ENCODE results near the gene SMIM36.

SMIM36 gene

GRCh38 chr17:55510986-55511721 lies at the start of gene SMIM36:
SMIM36 (minus strand) TSS chr17:55511452.
- H3K36me3 ChIP-seq (ENCODE audit: control insufficient read depth in 1 of 2, insufficient read depth in 2 of 2, low read length in 2 of 2) = no peaks in the 10 kb centered on the region
- H3K27ac ChIP-seq (ENCODE audit: low read length) = no peak within 1 kb of the TSS
- H3K9me3 ChIP-seq (ENCODE audit: control insufficient read depth in 1 of 2, low read length in 2 of 2) = no peaks in the 10 kb centered on the region
- no peaks in the 10 kb centered on the region for H3K27me3 ChIP-seq (ENCODE audit: low read depth, low read length)
- no peaks in the 10 kb centered on the region for H3K4me1 ChIP-seq (ENCODE audit: control insufficient read depth in 1 of 2, insufficient read depth in 2 of 2, low read length in 2 of 2)
- no peak within 1 kb of the TSS for H3K4me3 ChIP-seq (ENCODE audit: low read depth in 1 of 2, low read length in 2 of 2)

- H3K9me3 ChIP-seq (ENCODE audit: control insufficient read depth in 1 of 2, low read length in 2 of 2) = no peaks in the 10 kb centered on the region
- H3K36me3 ChIP-seq (ENCODE audit: control insufficient read depth in 1 of 2, insufficient read depth in 2 of 2, low read length in 2 of 2) = no peaks in the 10 kb centered on the region
- H3K4me3 ChIP-seq (ENCODE audit: low read depth in 1 of 2, low read length in 2 of 2) = no peak overlapping the region
- no peaks in the 10 kb centered on the region for H3K4me1 ChIP-seq (ENCODE audit: control insufficient read depth in 1 of 2, insufficient read depth in 2 of 2, low read length in 2 of 2)
- no peak overlapping the region for H3K27ac ChIP-seq (ENCODE audit: low read length)
- no peaks in the 10 kb centered on the region for H3K27me3 ChIP-seq (ENCODE audit: low read depth, low read length)
These were observed 44.5 kb upstream of the SMIM36 start for GRCh38 chr17:55555772-55556171.

- H3K27ac ChIP-seq (ENCODE audit: low read length) = no peak overlapping the region
- H3K9me3 ChIP-seq (ENCODE audit: control insufficient read depth in 1 of 2, low read length in 2 of 2) = no peaks in the 10 kb centered on the region
- no peaks in the 10 kb centered on the region for H3K36me3 ChIP-seq (ENCODE audit: control insufficient read depth in 1 of 2, insufficient read depth in 2 of 2, low read length in 2 of 2)
- no peaks in the 10 kb centered on the region for H3K27me3 ChIP-seq (ENCODE audit: low read depth, low read length)
- H3K4me3 ChIP-seq (ENCODE audit: low read depth in 1 of 2, low read length in 2 of 2) = no peak overlapping the region
- H3K4me1 ChIP-seq (ENCODE audit: control insufficient read depth in 1 of 2, insufficient read depth in 2 of 2, low read length in 2 of 2) = no peaks in the 10 kb centered on the region
These were observed 37.9 kb upstream of the SMIM36 start for GRCh38 chr17:55549140-55549539.

- H3K27me3 ChIP-seq (ENCODE audit: low read depth, low read length) = no peaks in the 10 kb centered on the region
- no peaks in the 10 kb centered on the region for H3K36me3 ChIP-seq (ENCODE audit: control insufficient read depth in 1 of 2, insufficient read depth in 2 of 2, low read length in 2 of 2)
- no peaks in the 10 kb centered on the region for H3K9me3 ChIP-seq (ENCODE audit: control insufficient read depth in 1 of 2, low read length in 2 of 2)
- no peaks in the 10 kb centered on the region for H3K4me1 ChIP-seq (ENCODE audit: control insufficient read depth in 1 of 2, insufficient read depth in 2 of 2, low read length in 2 of 2)
- H3K27ac ChIP-seq (ENCODE audit: low read length) = no peak overlapping the region
- H3K4me3 ChIP-seq (ENCODE audit: low read depth in 1 of 2, low read length in 2 of 2) = no peak overlapping the region
These were observed 35.9 kb upstream of the SMIM36 start for GRCh38 chr17:55546991-55547664.

GRCh38 chr17:55546481-55546880 lies 35.2 kb upstream of the SMIM36 start:
- Histone ChIP-seq H3K27me3 (ENCODE audit: low read depth, low read length) (no peaks in the 10 kb centered on the region), H3K4me1 (ENCODE audit: control insufficient read depth in 1 of 2, insufficient read depth in 2 of 2, low read length in 2 of 2) (no peaks in the 10 kb centered on the region), H3K9me3 (ENCODE audit: control insufficient read depth in 1 of 2, low read length in 2 of 2) (no peaks in the 10 kb centered on the region), H3K4me3 (ENCODE audit: low read depth in 1 of 2, low read length in 2 of 2) (no peak overlapping the region), H3K27ac (ENCODE audit: low read length) (no peak overlapping the region), H3K36me3 (ENCODE audit: control insufficient read depth in 1 of 2, insufficient read depth in 2 of 2, low read length in 2 of 2) (no peaks in the 10 kb centered on the region)

- no peak overlapping the region for H3K4me3 ChIP-seq (ENCODE audit: low read depth in 1 of 2, low read length in 2 of 2)
- H3K4me1 ChIP-seq (ENCODE audit: control insufficient read depth in 1 of 2, insufficient read depth in 2 of 2, low read length in 2 of 2) = no peaks in the 10 kb centered on the region
- H3K9me3 ChIP-seq (ENCODE audit: control insufficient read depth in 1 of 2, low read length in 2 of 2) = no peaks in the 10 kb centered on the region
- H3K27me3 ChIP-seq (ENCODE audit: low read depth, low read length) = no peaks in the 10 kb centered on the region
- no peaks in the 10 kb centered on the region for H3K36me3 ChIP-seq (ENCODE audit: control insufficient read depth in 1 of 2, insufficient read depth in 2 of 2, low read length in 2 of 2)
- H3K27ac ChIP-seq (ENCODE audit: low read length) = no peak overlapping the region
These were observed 34.6 kb upstream of the SMIM36 start for GRCh38 chr17:55545806-55546205.

- Histone ChIP-seq H3K27ac (ENCODE audit: low read length) (no peak overlapping the region), H3K27me3 (ENCODE audit: low read depth, low read length) (no peaks in the 10 kb centered on the region), H3K36me3 (ENCODE audit: control insufficient read depth in 1 of 2, insufficient read depth in 2 of 2, low read length in 2 of 2) (no peaks in the 10 kb centered on the region), H3K4me3 (ENCODE audit: low read depth in 1 of 2, low read length in 2 of 2) (no peak overlapping the region), H3K4me1 (ENCODE audit: control insufficient read depth in 1 of 2, insufficient read depth in 2 of 2, low read length in 2 of 2) (no peaks in the 10 kb centered on the region), H3K9me3 (ENCODE audit: control insufficient read depth in 1 of 2, low read length in 2 of 2) (no peaks in the 10 kb centered on the region)
These were observed 32.5 kb upstream of the SMIM36 start for GRCh38 chr17:55543709-55544108.

- Histone ChIP-seq H3K4me1 (ENCODE audit: control insufficient read depth in 1 of 2, insufficient read depth in 2 of 2, low read length in 2 of 2) (no peaks in the 10 kb centered on the region), H3K4me3 (ENCODE audit: low read depth in 1 of 2, low read length in 2 of 2) (no peak overlapping the region), H3K36me3 (ENCODE audit: control insufficient read depth in 1 of 2, insufficient read depth in 2 of 2, low read length in 2 of 2) (no peaks in the 10 kb centered on the region), H3K27ac (ENCODE audit: low read length) (no peak overlapping the region), H3K9me3 (ENCODE audit: control insufficient read depth in 1 of 2, low read length in 2 of 2) (no peaks in the 10 kb centered on the region), H3K27me3 (ENCODE audit: low read depth, low read length) (no peaks in the 10 kb centered on the region)
These were observed 29.3 kb upstream of the SMIM36 start for GRCh38 chr17:55540414-55541091.

- Histone ChIP-seq H3K36me3 (ENCODE audit: control insufficient read depth in 1 of 2, insufficient read depth in 2 of 2, low read length in 2 of 2) (no peaks in the 10 kb centered on the region), H3K4me3 (ENCODE audit: low read depth in 1 of 2, low read length in 2 of 2) (no peak overlapping the region), H3K27me3 (ENCODE audit: low read depth, low read length) (no peaks in the 10 kb centered on the region), H3K27ac (ENCODE audit: low read length) (no peak overlapping the region), H3K4me1 (ENCODE audit: control insufficient read depth in 1 of 2, insufficient read depth in 2 of 2, low read length in 2 of 2) (no peaks in the 10 kb centered on the region), H3K9me3 (ENCODE audit: control insufficient read depth in 1 of 2, low read length in 2 of 2) (no peaks in the 10 kb centered on the region)
These were observed 25.0 kb upstream of the SMIM36 start for GRCh38 chr17:55536205-55536604.

GRCh38 chr17:55533608-55534007 lies 22.4 kb upstream of the SMIM36 start:
- Histone ChIP-seq H3K9me3 (ENCODE audit: control insufficient read depth in 1 of 2, low read length in 2 of 2) (no peaks in the 10 kb centered on the region), H3K4me3 (ENCODE audit: low read depth in 1 of 2, low read length in 2 of 2) (no peak overlapping the region), H3K27me3 (ENCODE audit: low read depth, low read length) (no peaks in the 10 kb centered on the region), H3K27ac (ENCODE audit: low read length) (no peak overlapping the region), H3K36me3 (ENCODE audit: control insufficient read depth in 1 of 2, insufficient read depth in 2 of 2, low read length in 2 of 2) (no peaks in the 10 kb centered on the region), H3K4me1 (ENCODE audit: control insufficient read depth in 1 of 2, insufficient read depth in 2 of 2, low read length in 2 of 2) (no peaks in the 10 kb centered on the region)

GRCh38 chr17:55532670-55533069 lies 21.4 kb upstream of the SMIM36 start:
- no peaks in the 10 kb centered on the region for H3K36me3 ChIP-seq (ENCODE audit: control insufficient read depth in 1 of 2, insufficient read depth in 2 of 2, low read length in 2 of 2)
- H3K27ac ChIP-seq (ENCODE audit: low read length) = no peak overlapping the region
- H3K9me3 ChIP-seq (ENCODE audit: control insufficient read depth in 1 of 2, low read length in 2 of 2) = no peaks in the 10 kb centered on the region
- no peak overlapping the region for H3K4me3 ChIP-seq (ENCODE audit: low read depth in 1 of 2, low read length in 2 of 2)
- H3K4me1 ChIP-seq (ENCODE audit: control insufficient read depth in 1 of 2, insufficient read depth in 2 of 2, low read length in 2 of 2) = no peaks in the 10 kb centered on the region
- H3K27me3 ChIP-seq (ENCODE audit: low read depth, low read length) = no peaks in the 10 kb centered on the region

Data from muscle layer of duodenum (tissue), 2 donors.